Ishikawa (cell line): Measurements from ENCODE around the gene MRPL27.

Source experiments
- EGR1 ChIP-seq: IDR thresholded peaks from 2 replicates; pipeline ENCODE4 v1.6.1; 2012
- EP300 ChIP-seq: IDR thresholded peaks from 2 replicates; pipeline ENCODE4 v1.6.1; 2012; ENCODE audit warnings: borderline replicate concordance
- FOXM1 ChIP-seq: IDR thresholded peaks from 2 replicates; pipeline ENCODE4 v1.6.1; 2012; ENCODE audit warnings: low read depth, borderline replicate concordance
- TAF1 ChIP-seq: IDR thresholded peaks from 2 replicates; pipeline ENCODE4 v1.6.1; 2012; ENCODE audit warnings: low read depth, mild to moderate bottlenecking
- TF ChIP-seq, protein P1 (sequence below): IDR thresholded peaks from 2 replicates; pipeline ENCODE4 v1.6.1; 2012
- TF ChIP-seq, protein P2 (sequence below): IDR thresholded peaks from 2 replicates; pipeline ENCODE4 v1.6.1; 2012; ENCODE audit warnings: low read depth, mild to moderate bottlenecking

- TF ChIP-seq EP300 (no peak), EGR1 (no peak), FOXM1 (no peak), TAF1 (no peak)
- TF ChIP-seq, protein P1, sequence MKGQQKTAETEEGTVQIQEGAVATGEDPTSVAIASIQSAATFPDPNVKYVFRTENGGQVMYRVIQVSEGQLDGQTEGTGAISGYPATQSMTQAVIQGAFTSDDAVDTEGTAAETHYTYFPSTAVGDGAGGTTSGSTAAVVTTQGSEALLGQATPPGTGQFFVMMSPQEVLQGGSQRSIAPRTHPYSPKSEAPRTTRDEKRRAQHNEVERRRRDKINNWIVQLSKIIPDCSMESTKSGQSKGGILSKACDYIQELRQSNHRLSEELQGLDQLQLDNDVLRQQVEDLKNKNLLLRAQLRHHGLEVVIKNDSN: no peak
- TF ChIP-seq, protein P2, sequence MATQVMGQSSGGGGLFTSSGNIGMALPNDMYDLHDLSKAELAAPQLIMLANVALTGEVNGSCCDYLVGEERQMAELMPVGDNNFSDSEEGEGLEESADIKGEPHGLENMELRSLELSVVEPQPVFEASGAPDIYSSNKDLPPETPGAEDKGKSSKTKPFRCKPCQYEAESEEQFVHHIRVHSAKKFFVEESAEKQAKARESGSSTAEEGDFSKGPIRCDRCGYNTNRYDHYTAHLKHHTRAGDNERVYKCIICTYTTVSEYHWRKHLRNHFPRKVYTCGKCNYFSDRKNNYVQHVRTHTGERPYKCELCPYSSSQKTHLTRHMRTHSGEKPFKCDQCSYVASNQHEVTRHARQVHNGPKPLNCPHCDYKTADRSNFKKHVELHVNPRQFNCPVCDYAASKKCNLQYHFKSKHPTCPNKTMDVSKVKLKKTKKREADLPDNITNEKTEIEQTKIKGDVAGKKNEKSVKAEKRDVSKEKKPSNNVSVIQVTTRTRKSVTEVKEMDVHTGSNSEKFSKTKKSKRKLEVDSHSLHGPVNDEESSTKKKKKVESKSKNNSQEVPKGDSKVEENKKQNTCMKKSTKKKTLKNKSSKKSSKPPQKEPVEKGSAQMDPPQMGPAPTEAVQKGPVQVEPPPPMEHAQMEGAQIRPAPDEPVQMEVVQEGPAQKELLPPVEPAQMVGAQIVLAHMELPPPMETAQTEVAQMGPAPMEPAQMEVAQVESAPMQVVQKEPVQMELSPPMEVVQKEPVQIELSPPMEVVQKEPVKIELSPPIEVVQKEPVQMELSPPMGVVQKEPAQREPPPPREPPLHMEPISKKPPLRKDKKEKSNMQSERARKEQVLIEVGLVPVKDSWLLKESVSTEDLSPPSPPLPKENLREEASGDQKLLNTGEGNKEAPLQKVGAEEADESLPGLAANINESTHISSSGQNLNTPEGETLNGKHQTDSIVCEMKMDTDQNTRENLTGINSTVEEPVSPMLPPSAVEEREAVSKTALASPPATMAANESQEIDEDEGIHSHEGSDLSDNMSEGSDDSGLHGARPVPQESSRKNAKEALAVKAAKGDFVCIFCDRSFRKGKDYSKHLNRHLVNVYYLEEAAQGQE: no peak
These were observed 3.0 kb upstream of the MRPL27 start for GRCh38 chr17:50375858-50376538.
